Stimulated activated naive CD8-positive, alpha-beta T cell treated with anti-CD3 and anti-CD28 coated beads, Interleukin-15, amount 100 ng/mL, for 72 hours (primary cell): Measurements from ENCODE around the gene AUTS2.
"Not testable (repeated sequence)": the region's sequence is repeated elsewhere in the genome, so short reads cannot be mapped to it uniquely, and the experiment has no call there.

Experiments used
- ATAC-seq: fragments of 150-1000 bp; cut with Tn5 transposase; 2 replicates; pipeline ENCODE4 v1.10.0; 2021; ENCODE audit warnings: mild to moderate bottlenecking, moderate library complexity
- DNase-seq, 2 donors: peaks; one replicate each; pipeline ENCODE4 v3.0.0; 2021 to 2022
- H3K27ac Mint-ChIP-seq, 2 donors: one replicate each; pipeline ENCODE4 v1.8.0; 2022; ENCODE audit warnings: mild to moderate bottlenecking in 2 of 2, mixed read lengths in 2 of 2, moderate library complexity in 2 of 2
- H3K27me3 Mint-ChIP-seq: one replicate; pipeline ENCODE4 v1.8.0; 2022; ENCODE audit warnings: mixed read lengths
- H3K4me1 Mint-ChIP-seq: one replicate; pipeline ENCODE4 v1.8.0; 2022; ENCODE audit warnings: mild to moderate bottlenecking, mixed read lengths
- H3K4me3 Mint-ChIP-seq, 2 donors: one replicate each; pipeline ENCODE4 v1.8.0; 2022; ENCODE audit warnings: mild to moderate bottlenecking in 2 of 2, mixed read lengths in 2 of 2, moderate library complexity in 1 of 2
- H3K9me3 Mint-ChIP-seq, 2 donors: one replicate each; pipeline ENCODE4 v1.8.0; 2022; ENCODE audit warnings: mixed read lengths in 2 of 2

The AUTS2 gene

DNA sequence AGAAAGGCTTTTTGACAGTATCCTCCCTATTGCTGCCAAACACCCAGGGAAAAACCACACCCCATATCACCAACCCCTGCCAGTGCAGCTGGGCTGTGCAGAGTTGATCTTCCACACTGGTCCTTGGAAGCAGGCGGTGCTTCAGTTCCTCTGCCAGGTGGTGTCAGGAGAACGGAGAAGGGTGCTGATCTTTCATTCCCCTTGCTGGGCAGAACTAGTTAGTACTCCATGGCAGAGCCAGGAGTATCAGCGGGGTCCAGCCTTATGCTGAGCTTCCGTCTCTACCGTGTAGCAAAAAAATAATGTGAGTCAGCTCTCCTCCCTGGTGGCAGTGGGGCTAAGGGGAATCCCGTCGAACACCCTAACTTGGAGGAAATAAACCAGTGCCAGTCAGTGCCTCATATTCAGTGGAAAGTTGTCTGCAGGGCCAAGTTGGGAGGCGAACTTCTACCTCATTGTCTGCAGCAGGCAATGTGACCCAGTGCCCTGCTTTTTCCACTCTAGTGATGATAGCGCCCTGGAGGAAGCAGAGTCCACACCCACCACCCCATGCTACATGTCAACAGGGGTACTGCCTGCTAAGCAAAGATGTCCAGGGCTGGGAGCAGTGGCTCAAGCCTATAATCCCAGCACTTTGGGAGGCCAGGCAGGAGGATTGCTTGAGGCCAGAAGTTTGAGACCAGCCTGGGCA is 175.4 kb downstream of the AUTS2 start:
- no peaks in the 10 kb centered on the region for H3K9me3 Mint-ChIP-seq
- ATAC-seq (no peak), DNase-seq (no peak)
- no peak overlapping the region for H3K4me3 Mint-ChIP-seq
- no peak overlapping the region for H3K27ac Mint-ChIP-seq
- H3K27me3 Mint-ChIP-seq, result no peaks in the 10 kb centered on the region
- H3K4me1 Mint-ChIP-seq, result no peaks in the 10 kb centered on the region

GRCh38 chr7:69775231-69775771 is 177.0 kb downstream of the AUTS2 start:
- no peak for ATAC-seq
- H3K27ac Mint-ChIP-seq, result no peak overlapping the region
- H3K9me3 Mint-ChIP-seq, result no peaks in the 10 kb centered on the region
- no peak for DNase-seq
- H3K4me3 Mint-ChIP-seq, result no peak overlapping the region
- no peaks in the 10 kb centered on the region for H3K27me3 Mint-ChIP-seq
- H3K4me1 Mint-ChIP-seq, result no peaks in the 10 kb centered on the region

DNA sequence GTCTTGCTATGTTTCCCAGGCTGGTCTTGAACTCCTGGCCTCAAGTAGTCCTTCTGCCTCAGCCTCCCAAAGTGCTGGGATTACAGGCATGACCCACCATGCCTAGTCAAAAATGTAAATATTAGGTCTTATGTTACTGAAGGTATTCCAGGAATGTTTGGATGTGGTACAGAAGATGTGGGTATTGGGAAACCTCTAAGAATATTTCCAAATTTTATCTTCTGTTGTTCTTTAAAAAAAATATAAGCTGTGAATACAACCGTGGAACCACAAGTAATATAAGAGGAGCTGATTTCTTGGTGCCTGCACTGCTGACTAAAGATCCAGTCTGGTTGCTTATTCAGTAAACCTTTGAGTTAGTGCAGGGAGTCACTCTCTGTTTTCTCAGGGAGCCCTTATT is 178.3 kb downstream of the AUTS2 start:
- no peaks in the 10 kb centered on the region for H3K27me3 Mint-ChIP-seq
- H3K9me3 Mint-ChIP-seq, result no peaks in the 10 kb centered on the region
- no peak overlapping the region for H3K27ac Mint-ChIP-seq
- ATAC-seq, result no peak
- no peak overlapping the region for H3K4me3 Mint-ChIP-seq
- H3K4me1 Mint-ChIP-seq, result no peaks in the 10 kb centered on the region
- no peak for DNase-seq

GRCh38 chr7:69778138-69778537 is 179.9 kb downstream of the AUTS2 start:
- ATAC-seq (no peak), DNase-seq (no peak)
- Mint-ChIP-seq H3K4me1 (no peaks in the 10 kb centered on the region), H3K4me3 (no peak overlapping the region), H3K27ac (no peak overlapping the region), H3K9me3 (no peaks in the 10 kb centered on the region), H3K27me3 (no peaks in the 10 kb centered on the region)

- ATAC-seq (no peak), DNase-seq (no peak)
- no peaks in the 10 kb centered on the region for H3K4me1 Mint-ChIP-seq
- H3K27me3 Mint-ChIP-seq, result no peaks in the 10 kb centered on the region
- H3K9me3 Mint-ChIP-seq, result peaks cover 0 to 5% of the 10 kb centered on the region in 2 donors
- no peak overlapping the region for H3K4me3 Mint-ChIP-seq
- H3K27ac Mint-ChIP-seq, result no peak overlapping the region
Observed at GRCh38 chr7:69780379-69780778, 182.1 kb downstream of the AUTS2 start.

DNA sequence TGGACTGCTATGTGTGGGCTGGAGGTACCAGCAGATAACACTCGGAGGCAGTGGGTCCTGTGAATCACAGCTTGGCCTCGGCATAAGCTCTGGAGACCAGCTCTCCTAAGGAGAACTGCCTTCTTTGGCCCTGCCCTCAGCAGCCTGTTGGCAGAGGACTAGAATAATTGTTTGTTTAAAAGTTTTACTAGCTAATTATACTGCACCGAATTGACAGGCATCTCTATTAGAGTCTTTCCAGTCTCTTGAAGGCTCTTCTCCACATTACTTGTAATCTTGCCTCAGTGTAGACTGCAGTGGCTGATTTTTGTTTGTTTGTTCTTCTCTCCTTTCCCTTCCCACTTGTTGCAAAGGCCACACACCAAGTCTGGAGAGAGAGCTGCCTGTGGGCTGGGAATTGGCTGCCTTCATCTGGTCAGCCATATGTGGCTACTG is 183.2 kb downstream of the AUTS2 start:
- H3K4me3 Mint-ChIP-seq, result no peak overlapping the region
- no peaks in the 10 kb centered on the region for H3K27me3 Mint-ChIP-seq
- no peak overlapping the region for H3K27ac Mint-ChIP-seq
- peaks cover 0 to 5% of the 10 kb centered on the region in 2 donors for H3K9me3 Mint-ChIP-seq
- ATAC-seq, result no peak
- no peaks in the 10 kb centered on the region for H3K4me1 Mint-ChIP-seq
- no peak for DNase-seq

DNA sequence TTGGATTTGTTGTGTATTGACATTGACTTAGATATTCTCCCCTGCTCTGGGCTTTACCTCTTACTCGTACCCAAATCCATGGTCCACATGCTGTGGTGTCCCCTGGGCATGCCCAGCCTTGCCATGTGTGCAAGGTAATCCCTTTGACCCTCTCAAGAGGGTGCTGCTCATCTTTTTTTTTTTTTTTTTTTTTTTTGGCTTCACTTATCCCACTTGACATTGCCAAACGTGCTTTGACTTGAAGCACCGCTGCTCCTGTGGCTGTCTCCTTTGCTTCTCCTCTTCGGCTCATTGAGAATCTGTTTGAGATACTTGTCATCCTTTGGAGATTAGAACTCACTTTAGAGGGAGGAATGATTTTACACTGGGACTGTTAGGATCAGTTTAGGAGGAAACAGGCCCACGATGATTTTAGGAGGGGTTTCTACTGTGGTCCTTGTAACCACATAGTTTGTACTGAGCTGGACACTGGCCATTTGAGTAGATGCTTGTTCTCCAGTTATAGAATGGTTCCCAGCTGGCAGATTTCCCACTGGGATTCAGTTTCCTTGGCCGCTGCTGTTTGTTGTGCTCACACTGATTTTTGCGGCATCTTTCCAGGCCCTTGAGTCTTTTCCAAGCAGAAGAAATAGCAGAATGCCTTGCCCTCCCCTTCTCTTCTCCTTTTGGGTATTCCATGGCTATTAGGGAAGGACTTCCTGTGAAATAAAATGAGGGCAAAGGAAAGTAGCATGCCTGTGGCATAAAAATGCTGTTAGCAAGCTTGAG is 184.8 kb downstream of the AUTS2 start:
- H3K4me1 Mint-ChIP-seq, result no peaks in the 10 kb centered on the region
- H3K27ac Mint-ChIP-seq, result peak overlapping the region in 1 of 2 donors; percentile 75
- H3K4me3 Mint-ChIP-seq, result no peak overlapping the region
- DNase-seq (no peak), ATAC-seq (no peak)
- H3K9me3 Mint-ChIP-seq, result peaks cover 0 to 5% of the 10 kb centered on the region in 2 donors
- H3K27me3 Mint-ChIP-seq, result no peaks in the 10 kb centered on the region

GRCh38 chr7:69786130-69786529 is 187.9 kb downstream of the AUTS2 start:
- H3K9me3 Mint-ChIP-seq, result not testable (repeated sequence)

DNA sequence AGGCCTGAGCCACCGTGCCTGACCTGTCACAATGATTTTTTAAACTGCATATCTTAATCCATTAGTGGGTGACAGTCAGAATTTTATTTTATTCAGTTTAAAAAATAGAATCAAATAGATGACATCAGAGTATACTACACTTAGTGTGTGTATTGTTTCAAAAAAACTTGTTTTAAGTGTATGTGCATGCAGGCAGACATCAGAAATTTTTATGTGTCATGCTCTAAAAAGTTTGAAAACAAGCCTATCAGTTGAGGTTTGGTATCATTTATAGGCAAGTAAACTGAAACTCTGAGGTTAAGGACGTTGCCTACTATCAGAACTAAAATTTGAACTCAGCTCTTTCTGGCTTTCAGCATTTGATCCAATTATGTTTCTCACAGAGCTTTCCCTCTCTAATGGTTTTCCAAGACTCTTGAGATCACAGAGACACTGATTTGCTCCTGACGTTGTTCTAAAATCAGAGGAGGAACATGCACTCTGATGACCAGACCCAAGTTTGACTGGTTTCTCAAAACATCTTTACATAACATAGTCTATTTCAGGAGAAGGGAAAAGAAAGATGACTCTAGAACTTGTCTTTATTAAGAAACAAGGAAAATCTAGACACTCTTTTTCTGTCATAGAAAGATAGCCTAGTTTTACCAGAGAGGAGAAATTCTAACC is 188.6 kb downstream of the AUTS2 start:
- Mint-ChIP-seq H3K27ac (no peak overlapping the region), H3K4me1 (no peaks in the 10 kb centered on the region), H3K9me3 (peaks cover 0 to 5% of the 10 kb centered on the region in 2 donors), H3K4me3 (no peak overlapping the region), H3K27me3 (no peaks in the 10 kb centered on the region)
- ATAC-seq (no peak), DNase-seq (no peak)

More at GRCh38 chr7:69786130-69786529, 187.9 kb downstream of the AUTS2 start:
- not testable (repeated sequence) for H3K4me3 Mint-ChIP-seq, DNase-seq, H3K4me1 Mint-ChIP-seq, H3K27ac Mint-ChIP-seq, H3K27me3 Mint-ChIP-seq, ATAC-seq

GRCh38 chr7:69787736-69788431 is 189.6 kb downstream of the AUTS2 start:
- DNase-seq (no peak), ATAC-seq (no peak)
- no peaks in the 10 kb centered on the region for H3K4me1 Mint-ChIP-seq
- no peaks in the 10 kb centered on the region for H3K27me3 Mint-ChIP-seq
- no peak overlapping the region for H3K27ac Mint-ChIP-seq
- peaks cover 0 to 5% of the 10 kb centered on the region in 2 donors for H3K9me3 Mint-ChIP-seq
- no peak overlapping the region for H3K4me3 Mint-ChIP-seq

DNA sequence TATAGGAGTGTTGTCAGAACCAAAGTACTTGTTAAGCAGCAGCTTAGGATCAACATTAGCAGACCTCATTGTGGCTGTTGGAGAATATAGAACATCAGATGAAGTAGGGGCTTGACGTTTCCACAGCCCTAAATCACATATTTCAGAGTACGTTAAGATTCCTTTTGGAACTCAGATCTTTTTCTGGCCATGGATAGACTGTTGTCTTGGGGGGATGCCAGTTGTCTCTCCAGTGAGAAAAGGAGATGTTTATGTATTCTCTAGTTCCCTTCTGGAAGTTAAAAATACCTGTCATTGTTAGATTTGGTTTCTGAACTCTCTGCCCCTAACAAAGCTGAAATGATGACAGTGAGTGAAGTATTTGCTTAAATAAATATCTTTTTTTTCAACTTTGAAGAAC is 191.3 kb downstream of the AUTS2 start:
- Mint-ChIP-seq H3K27ac (no peak overlapping the region), H3K27me3 (peaks cover 6% of the 10 kb centered on the region), H3K4me1 (no peaks in the 10 kb centered on the region), H3K4me3 (no peak overlapping the region), H3K9me3 (peaks cover 0 to under 1% of the 10 kb centered on the region in 2 donors)
- no peak for DNase-seq
- ATAC-seq, result no peak

GRCh38 chr7:69790977-69791724 is 192.9 kb downstream of the AUTS2 start:
- Mint-ChIP-seq H3K4me3 (no peak overlapping the region), H3K27me3 (peaks cover 10% of the 10 kb centered on the region), H3K9me3 (no peaks in the 10 kb centered on the region), H3K4me1 (no peaks in the 10 kb centered on the region), H3K27ac (no peak overlapping the region)
- DNase-seq, result no peak
- no peak for ATAC-seq

DNA sequence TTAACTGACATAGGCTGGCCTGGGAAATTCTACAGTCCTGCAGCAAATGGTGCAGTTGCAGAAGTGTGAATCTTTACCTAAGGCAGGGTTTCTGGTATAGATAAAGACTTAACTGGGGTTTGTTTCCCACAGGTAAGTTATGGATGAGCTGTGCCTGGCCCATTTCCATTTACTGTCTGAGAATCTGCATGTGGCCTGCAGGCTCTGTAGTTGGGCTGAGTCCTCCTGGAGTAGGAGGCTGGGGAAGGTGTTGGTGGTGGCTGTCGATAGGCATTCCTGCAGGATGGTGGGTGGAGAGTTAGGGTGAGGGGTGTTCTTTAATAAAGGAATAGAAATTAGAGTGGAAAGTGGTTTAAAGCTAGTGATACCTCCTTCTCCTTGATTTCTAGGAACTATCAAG is 193.5 kb downstream of the AUTS2 start:
- no peaks in the 10 kb centered on the region for H3K9me3 Mint-ChIP-seq
- H3K27me3 Mint-ChIP-seq, result peaks cover 14% of the 10 kb centered on the region
- no peak overlapping the region for H3K4me3 Mint-ChIP-seq
- H3K4me1 Mint-ChIP-seq, result no peaks in the 10 kb centered on the region
- H3K27ac Mint-ChIP-seq, result no peak overlapping the region
- no peak for ATAC-seq
- no peak for DNase-seq

- Mint-ChIP-seq H3K27me3 (peaks cover 14% of the 10 kb centered on the region), H3K27ac (no peak overlapping the region), H3K9me3 (no peaks in the 10 kb centered on the region), H3K4me1 (no peaks in the 10 kb centered on the region), H3K4me3 (no peak overlapping the region)
- ATAC-seq (no peak), DNase-seq (no peak)
Observed at GRCh38 chr7:69795932-69796331, 197.7 kb downstream of the AUTS2 start.

DNA sequence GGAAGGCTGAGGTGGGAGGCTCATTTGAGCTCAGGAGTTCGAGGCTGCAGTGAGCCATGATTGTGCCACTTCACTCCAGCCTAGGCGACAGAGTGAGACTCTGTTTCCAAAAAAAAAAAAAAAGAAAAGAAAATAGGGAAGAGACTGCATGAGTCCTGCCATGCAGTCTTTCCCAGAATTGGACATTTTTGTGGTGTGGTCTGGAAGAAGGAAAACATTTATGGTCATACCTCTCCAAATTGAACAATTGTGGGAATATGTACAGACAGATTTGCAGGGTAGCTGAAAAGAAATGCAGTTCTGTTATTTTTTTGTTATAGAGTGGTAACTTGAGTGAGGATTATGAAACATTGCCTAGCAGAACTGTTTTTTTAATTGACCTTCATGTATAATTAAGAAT is 198.1 kb downstream of the AUTS2 start:
- Mint-ChIP-seq H3K27ac (no peak overlapping the region), H3K9me3 (no peaks in the 10 kb centered on the region), H3K4me1 (no peaks in the 10 kb centered on the region), H3K27me3 (peaks cover 15% of the 10 kb centered on the region), H3K4me3 (no peak overlapping the region)
- no peak for DNase-seq
- ATAC-seq, result no peak
